ENCODE results near the gene IZUMO3. TPM values are rescaled to one million over a fixed set of nuclear protein-coding genes. Genes with fewer than 3 reads are reported as not detected.
"Not testable (repeated sequence)": the region's sequence is repeated elsewhere in the genome, so short reads cannot be mapped to it uniquely, and the experiment has no call there.

Gene IZUMO3, protein sequence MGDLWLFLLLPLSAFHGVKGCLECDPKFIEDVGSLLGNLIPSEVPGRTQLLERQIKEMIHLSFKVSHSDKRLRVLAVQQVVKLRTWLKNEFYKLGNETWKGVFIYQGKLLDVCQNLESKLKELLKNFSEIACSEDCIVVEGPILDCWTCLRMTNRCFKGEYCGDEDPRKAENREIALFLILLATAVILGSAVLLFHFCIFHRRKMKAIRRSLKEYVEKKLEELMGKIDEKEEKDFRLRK
- total RNA-seq, result not detected

DNA sequence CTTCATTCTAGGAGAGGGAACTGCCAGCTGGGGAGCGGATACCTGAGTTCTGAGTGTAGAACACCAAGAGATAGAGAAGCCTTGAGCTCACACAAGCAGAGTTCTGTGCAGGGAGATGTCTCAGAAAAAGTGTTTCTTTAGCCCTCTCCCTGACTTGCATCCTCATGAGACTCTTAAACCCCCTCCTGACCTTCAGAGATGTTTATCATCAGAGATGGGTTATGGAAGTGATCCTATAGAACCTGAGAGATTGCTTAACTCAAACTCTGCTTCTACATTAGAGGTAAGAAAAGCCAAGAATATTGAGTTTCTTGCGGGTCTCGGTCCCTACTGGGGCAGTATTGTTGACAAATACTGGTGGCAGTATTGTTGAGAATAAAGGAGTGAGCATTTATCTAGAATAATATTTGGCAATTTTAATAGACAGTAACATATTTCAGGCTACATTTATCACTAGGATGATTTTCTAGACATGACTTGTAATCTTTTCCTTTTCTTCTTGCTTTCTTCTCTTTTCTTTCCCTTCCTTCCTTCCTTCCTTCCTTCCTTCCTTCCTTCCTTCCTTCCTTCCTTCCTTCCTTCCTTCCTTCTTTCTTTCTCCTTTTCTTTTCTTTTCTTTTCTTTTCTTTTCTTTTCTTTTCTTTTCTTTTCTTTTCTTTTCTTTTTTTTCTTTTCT lies at the start of gene IZUMO3:
Gene IZUMO3 (minus strand): TSS at position 51 of the 676 bp plus-strand sequence. CDS start 248 bp downstream, outside the sequence.
- no peak for DNase-seq (ENCODE audit: low read depth in 2 of 3, low spot score in 2 of 3)

DNA sequence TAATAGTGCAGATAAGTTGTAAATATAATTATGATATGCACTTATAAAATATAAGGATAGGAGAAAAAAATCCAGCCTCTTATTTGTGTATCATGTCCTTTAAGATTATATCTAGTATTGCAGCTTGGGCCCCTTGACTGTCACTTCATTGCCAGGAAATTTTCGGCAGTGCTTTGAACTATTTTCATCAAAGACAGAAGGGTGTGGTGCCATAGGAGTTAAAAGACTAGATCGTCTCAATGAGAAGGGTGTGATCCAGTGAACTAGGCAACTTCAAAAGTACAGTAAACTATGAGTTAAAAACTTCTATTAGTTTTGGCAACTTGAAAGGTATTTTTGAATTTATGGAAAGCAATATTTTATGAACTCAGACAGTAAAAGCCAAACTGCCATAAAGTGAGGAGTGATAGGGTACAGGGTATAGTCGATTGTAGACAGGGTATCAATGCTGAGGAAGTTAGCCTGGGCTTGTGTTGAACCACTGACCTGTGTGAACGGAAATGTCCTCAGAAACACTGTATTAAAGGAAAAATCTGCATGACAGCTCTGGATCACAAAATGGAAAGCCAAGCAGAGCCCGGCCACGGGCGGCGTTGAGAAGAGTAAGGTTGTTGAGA lies 48.6 kb upstream of the IZUMO3 start:
- no peak for DNase-seq (ENCODE audit: low read depth in 2 of 3, low spot score in 2 of 3)

DNA sequence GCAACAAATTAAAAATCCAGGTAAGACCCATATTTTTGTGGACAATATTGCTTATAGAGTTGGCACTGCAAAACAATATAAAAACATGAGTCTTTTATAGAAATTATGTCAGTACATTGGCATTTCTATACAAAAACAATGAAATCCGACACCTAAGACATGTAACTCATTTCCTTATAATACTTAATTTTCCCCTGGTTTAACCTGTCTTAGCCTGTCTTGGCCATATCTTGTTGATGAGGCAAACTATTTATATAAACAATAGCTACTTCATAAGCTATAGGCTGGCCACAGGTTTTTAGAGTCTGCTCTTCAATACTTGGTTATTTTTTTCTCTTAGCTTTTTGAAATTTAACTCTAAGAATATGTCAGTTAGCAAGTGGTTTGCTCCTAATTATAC lies 44.7 kb upstream of the IZUMO3 start:
- no peak for DNase-seq (ENCODE audit: low read depth in 2 of 3, low spot score in 2 of 3)

DNA sequence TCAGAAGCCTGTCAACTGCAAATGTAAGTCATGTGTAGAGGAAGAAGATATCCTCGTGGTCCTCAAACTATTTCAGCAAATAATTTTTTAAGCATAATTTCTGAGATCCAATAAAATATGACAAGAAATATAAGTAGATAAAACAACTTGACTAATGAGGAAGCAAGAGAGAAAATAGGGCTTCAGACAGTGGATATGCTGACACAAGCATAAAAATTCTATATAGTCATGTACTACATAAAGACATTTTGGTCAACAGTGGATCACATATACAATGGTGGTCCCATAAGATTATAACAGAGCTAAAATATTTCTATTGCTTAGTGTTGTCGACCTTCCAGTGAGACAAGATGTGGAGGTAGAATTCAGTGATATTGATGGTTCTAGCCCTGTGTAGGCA lies 42.2 kb upstream of the IZUMO3 start:
- DNase-seq (ENCODE audit: low read depth in 2 of 3, low spot score in 2 of 3), result no peak

DNA sequence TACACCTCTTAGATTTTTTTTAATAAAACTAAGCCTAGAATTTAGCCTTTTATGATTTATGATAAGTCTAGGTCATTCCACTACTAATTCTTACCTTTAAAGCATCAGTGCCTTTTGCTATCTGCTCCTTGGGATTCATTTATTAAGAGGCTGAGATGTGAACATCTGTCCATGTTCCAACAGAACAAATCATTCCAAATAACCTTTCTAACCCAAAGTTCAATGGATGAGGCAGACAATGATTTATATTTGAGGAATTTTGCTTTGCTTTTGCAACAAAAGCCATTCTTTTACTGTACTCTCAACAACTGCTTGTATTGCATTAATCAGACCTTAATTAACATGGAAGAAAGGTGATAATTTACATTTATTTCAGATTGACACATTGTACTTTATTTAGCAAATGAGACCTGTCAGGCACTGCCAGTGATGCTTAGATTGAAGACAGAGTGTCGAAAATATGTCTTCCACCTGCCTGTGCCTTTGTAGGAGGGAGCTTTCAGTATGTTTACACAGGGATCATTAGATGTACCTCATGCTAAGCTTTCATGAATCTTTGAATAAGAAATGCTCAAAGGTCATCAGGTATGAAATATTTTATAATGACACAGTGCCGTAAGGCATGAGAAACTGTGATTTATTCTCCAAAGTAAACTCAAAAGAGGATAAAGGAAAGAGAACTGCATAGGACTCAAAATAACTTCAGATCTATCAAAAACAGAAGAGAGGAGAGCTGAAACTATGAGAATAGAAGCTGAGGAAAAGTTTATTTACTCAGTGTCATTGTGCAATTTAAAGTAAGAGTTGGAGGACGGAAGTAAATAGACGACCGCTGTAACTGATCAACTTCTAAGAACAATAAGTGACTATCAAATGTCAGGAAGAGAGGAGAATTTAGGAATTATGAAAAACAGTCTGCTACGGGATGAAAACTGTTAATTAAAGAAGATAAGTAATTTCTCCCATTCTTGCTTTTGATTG lies 36.7 kb upstream of the IZUMO3 start:
- no peak for DNase-seq (ENCODE audit: low read depth in 2 of 3, low spot score in 2 of 3)

DNA sequence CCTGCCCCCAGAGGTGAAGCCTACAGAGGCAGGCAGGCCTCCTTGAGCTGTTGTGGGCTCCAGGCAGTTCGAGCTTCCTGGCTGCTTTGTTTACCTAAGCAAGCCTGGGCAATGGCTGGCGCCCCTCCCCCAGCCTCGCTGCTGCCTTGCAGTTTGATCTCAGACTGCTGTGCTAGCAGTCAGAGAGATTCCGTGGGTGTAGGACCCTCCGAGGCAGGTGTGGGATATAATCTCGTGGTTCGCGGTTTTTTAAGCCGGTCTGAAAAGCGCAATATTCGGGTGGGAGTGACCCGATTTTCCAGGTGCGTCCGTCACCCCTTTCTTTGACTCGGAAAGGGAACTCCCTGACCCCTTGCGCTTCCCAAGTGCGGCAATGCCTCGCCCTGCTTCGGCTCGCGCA lies 34.3 kb upstream of the IZUMO3 start:
- not testable (repeated sequence) for DNase-seq (ENCODE audit: low read depth in 2 of 3, low spot score in 2 of 3)

DNA sequence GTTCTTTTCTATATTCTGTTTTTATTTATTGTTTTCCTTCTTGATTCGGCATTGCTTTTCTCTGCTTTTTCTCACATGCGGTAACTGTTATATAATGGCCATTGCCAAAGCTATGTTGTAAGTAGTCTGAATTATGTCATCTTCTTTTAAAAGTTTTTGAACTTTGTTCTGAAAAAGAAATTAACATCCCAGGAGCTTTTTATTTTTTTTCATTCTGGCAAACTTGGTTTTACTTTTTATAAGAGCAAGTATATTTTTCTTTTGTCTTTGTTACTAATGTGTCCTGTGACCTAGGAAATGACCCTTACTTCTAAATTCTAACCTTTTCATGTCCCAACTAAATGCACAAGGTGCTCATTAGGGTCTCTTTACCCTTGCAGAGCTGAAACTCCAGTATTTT lies 26.7 kb upstream of the IZUMO3 start:
- DNase-seq (ENCODE audit: low read depth in 2 of 3, low spot score in 2 of 3), result no peak

DNA sequence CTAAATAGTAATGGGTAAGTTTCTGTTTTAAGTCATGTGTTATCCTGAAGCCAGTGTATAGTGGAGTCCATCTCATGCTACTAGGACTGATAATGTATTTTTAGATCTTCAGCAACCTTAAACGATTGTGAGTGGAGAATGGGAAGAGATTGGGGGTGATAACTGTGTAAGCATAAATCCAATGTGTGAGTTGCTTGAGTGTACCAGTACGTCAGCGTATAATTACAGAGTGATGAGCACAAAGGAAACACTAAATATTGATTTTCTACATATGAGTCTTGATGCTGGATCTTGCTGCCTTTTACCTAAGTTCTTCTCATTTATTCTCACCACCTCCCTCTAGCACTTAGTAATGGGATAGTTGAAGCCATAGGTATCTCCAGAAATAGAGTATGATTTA lies 16.3 kb upstream of the IZUMO3 start:
- DNase-seq (ENCODE audit: low read depth in 2 of 3, low spot score in 2 of 3), result no peak

DNA sequence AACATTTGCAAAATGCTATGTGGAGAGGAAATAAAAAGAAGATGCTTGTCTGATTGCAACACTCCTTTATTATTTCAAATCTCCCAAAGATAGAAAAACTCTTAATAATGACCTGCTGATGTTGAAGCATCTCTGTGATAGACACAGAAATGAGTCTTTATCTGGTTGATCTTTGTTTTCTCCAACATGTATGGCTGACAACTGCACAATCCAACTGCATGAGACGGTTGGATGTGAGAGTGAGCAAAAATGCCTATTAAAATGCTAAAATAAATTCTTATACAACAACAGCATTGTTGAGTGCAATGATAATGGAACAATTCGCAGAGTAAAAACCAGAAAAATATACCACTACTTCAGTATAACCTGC lies 7.5 kb upstream of the IZUMO3 start:
- no peak for DNase-seq (ENCODE audit: low read depth in 2 of 3, low spot score in 2 of 3)

DNA sequence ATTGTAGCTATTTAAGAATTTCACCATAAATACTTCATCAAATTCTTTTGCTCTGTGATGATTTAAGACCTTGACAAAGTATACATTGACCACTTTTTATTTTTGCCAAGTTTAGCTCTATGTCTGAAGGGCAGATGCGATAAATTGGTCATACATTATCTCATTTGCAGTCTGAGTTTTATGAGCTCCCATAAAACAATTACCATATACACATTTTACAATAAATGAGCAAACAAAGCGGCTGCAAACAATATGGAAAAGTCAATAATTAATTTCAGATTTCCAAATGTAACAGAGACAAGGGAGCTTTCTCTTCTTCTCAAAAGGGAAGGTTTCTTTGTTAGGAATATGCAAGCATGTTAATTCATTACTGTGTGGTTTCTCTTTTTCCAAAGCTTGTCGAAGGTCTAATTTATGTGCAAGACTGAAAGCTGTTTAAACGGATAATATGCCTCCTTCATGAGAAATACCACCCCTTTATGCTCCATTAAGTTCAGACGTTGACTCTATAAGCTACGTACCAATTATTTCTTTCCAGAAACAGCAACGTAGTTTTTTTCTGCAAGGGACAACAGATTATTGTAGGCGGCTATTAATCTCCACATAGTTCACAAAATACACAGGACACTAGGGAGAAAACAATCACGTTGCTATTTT lies 7.0 kb upstream of the IZUMO3 start:
- DNase-seq (ENCODE audit: low read depth in 2 of 3, low spot score in 2 of 3), result no peak

DNA sequence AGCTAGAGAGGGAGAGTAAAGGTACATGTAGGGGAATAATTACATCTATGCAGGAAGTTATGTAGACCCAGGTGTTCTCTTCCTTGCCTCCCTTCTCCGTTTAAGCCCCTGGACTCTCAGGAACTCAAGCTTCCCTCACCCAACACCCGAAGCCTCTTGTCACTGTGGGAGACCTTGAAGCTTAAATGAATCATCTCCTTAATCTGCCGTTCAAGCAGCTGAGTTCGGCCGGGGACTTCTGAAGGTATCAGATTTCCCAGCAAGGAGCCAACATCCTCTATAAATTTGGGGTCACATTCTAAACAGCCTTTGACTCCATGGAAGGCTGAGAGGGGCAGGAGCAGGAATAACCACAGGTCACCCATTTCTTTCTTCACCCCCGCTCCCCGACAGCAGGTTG lies 412 bp downstream of the IZUMO3 start:
- no peak for DNase-seq (ENCODE audit: low read depth in 2 of 3, low spot score in 2 of 3)

DNA sequence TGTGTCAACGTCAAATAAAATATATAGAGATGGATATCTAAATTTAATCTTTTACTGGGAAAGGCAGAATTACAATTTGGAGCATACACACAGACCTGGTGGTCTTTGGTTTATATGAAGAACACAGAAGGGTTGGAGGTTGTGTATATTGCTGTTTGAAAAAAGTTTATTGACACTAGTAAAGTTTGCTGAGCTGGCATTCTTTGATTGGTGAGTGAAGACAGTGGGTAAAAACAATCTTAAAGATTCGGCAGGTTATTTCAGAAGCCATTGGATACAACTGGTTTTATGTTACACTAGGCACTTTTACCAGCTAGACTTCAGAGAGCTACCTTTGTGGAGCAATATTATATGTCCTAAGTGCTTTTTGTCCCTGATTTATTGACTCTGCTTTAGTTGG lies 27.2 kb downstream of the IZUMO3 start:
- no peak for DNase-seq (ENCODE audit: low read depth in 2 of 3, low spot score in 2 of 3)

DNA sequence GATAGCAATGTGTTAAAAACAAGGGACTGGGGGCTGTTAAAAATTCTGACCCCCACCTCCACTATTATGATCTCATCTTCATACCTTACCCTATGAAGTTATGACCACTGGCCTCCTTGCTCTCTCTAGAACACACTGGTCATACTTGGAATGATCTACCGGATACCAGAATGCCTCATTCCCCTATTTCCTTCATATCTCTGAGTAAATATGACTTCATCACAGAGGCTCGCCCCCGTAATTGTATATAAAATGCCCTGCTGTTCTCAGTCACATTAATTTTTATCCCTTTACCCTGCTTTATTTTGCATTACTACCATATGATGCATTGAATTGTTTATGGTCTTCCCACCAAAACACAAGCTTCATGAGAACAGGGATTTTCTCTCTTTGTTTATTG lies 29.2 kb downstream of the IZUMO3 start:
- no peak for DNase-seq (ENCODE audit: low read depth in 2 of 3, low spot score in 2 of 3)

DNA sequence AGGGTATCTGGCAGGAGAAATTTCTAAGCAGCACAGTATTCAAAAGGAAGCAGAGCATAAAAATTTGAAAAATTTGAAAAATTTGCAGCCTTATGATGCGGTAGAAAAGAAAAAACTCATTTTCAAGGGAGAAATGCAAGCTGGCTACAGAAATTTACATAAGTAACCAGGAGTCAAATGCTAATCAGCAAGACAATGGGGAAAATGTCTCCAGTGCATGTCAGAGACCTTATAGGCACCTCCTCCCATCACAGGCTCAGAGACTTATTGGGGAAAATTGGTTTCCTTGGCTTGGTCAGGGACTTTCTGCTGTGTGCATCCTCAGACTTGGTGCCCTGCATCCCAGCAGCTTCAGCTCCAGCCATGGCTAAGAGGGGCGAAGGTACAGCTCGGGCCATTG lies 35.8 kb downstream of the IZUMO3 start:
- no peak for DNase-seq (ENCODE audit: low read depth in 2 of 3, low spot score in 2 of 3)

DNA sequence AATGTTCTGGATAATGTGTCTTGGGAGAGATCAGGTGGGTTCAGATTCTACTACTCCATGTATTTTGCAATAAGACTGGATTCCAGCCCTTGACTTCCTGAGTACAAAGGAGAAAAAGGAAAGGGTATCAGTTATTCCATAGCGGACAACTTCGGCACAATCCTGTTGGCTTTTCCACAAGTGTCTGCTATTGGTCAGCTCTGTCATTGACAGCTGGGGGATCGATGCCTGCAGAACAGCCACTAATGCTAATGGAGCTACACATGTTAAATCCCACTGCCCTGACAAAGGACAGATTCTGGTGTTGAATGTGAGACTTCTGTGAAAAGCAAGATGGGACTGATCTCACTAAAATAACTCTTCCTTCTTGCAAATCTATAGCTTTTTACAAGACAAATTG lies 41.2 kb downstream of the IZUMO3 start:
- no peak for DNase-seq (ENCODE audit: low read depth in 2 of 3, low spot score in 2 of 3)

DNA sequence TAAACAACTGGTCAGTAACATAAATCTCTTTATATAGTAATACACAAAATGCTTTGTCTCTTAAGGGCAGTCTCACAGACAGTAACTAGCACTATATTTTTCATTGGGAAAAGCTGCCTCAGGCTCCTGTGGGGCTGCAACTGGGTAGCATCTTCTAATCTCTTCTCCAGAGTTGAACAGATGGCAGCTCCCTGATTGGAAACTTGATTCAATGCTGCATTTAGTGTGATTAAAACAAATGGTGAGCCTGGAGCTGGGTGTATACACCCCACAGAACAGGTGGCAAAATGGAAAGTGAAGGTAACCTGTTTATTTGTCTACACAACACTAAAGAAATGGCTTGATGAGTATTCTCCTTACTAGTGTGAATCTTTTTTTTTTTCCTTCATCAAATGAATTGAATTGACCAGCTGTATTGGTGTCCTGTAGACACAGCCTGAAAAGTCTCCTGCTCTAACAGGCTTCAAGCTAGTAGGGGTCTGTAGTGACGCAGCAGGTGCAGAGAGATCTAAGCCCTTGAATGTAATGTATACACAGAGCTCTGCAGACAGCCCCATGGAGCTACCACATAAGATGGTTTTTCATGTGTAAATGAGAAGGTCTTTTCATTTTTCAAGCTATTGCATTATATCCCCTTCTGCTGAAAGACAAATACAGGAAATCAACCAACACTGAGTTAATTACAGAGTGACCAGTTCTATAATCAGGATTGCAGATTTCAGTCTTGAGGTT lies 43.3 kb downstream of the IZUMO3 start:
- DNase-seq (ENCODE audit: low read depth in 2 of 3, low spot score in 2 of 3), result no peak

DNA sequence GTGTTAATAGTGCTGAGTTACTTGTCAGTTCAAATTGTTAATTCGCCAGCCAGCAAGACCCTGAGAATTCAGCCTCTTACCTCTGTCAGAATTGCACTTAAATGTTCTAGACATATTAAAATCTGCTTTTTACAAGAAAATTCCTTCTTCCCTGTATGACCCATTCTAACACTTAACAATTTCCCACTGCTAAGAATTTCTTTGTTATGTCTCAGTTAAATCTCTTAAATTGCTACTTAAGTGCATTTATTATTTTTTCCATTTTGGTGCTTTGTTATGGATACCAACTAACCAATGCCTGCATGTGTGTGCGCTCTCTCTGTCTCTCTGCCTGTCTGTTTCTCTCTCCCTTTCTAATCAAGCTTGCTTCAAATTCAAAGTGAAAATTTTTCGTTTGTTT lies 44.9 kb downstream of the IZUMO3 start:
- no peak for DNase-seq (ENCODE audit: low read depth in 2 of 3, low spot score in 2 of 3)

DNA sequence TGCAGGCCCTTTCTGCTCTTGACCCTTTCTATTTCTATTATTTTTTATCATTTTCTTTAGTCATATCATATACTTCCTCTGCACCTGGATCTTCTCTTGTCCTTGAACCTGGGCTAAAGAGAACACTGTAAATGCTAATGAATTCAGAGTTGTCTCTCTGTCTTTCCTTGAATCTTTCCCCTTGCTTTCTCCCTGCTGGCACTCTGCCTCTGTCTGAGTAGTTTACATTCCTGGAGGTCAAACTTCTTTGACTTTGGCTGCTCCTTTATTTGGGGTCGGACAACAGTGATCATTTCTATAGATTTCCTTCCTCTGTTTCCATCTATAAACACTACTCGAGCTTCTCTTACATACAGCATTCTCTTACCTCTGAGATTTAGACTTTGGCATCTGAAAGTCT lies 47.1 kb downstream of the IZUMO3 start:
- DNase-seq (ENCODE audit: low read depth in 2 of 3, low spot score in 2 of 3), result no peak

DNA sequence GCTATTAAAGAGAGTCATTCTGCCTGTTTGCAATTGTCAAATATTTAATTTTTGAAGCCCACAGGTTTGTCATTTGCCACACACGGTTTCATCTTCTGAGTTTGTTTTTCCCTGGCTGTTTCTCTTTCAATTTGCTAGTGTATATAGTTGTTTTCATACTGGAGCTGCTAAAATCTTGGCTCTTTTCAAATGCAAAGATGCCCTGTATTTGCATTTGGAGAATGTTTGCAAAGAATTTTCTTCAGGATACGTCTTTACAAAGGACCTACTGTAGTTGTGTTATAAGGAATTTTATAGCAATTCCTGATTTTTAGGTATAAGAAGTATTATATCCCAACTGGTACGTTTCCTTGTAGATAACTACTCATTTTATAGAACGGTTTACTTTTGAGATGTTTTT lies 48.0 kb downstream of the IZUMO3 start:
- no peak for DNase-seq (ENCODE audit: low read depth in 2 of 3, low spot score in 2 of 3)

All from hematopoietic multipotent progenitor cell (in vitro differentiated cells).